Stomach (tissue), 4 donors: ENCODE results near the gene AMBN.

Experiments
- EP300 ChIP-seq: sonication (generic); formaldehyde crosslinking; IDR thresholded peaks from one replicate; pipeline ENCODE4 v1.6.1; 2017; ENCODE audit warnings: antibody characterized with exemption
- POLR2A ChIP-seq, 4 donors: fragments of 450-650 bp; IDR thresholded peaks; one replicate each; pipeline ENCODE4 v1.6.1; 2016; ENCODE audit warnings: antibody characterized with exemption in 4 of 4, control low read depth in 2 of 4, mild to moderate bottlenecking in 1 of 4, moderate library complexity in 1 of 4
- POLR2AphosphoS5 ChIP-seq, 3 donors: sonication (generic); formaldehyde crosslinking; IDR thresholded peaks; one replicate each; pipeline ENCODE4 v1.6.1; 2016; ENCODE audit warnings: antibody characterized with exemption in 3 of 3
- TF ChIP-seq, protein P1 (sequence below), 7 experiments: fragments of 450-650 bp in 4 of 7; fragments of 200-600 bp in 3 of 7; sonication (generic) in 3 of 7; IDR thresholded peaks; one replicate each; pipeline ENCODE4 v1.5.1; 2016 to 2019; ENCODE audit warnings: antibody characterized with exemption in 7 of 7, control low read depth in 2 of 7, mild to moderate bottlenecking in 1 of 7

DNA sequence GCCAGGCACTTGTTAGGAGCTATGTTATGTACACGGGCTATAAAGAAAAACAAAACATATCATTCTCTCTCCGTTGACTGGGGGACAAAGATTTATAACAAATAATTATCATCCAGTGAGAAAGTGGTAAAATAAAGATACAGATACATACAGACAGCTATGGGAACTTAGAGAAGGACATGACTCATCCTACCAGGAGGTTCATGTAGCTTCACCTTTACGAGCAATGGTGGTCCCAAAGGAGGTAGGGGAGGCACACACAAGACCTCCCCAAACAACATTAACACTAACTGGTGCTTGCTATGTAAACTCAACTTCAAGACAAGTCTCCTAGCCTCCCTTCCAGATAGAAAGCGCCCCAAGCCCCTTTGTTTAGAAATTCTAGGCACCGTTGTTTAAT is 8.9 kb downstream of the AMBN start:
- TF ChIP-seq, protein P1, sequence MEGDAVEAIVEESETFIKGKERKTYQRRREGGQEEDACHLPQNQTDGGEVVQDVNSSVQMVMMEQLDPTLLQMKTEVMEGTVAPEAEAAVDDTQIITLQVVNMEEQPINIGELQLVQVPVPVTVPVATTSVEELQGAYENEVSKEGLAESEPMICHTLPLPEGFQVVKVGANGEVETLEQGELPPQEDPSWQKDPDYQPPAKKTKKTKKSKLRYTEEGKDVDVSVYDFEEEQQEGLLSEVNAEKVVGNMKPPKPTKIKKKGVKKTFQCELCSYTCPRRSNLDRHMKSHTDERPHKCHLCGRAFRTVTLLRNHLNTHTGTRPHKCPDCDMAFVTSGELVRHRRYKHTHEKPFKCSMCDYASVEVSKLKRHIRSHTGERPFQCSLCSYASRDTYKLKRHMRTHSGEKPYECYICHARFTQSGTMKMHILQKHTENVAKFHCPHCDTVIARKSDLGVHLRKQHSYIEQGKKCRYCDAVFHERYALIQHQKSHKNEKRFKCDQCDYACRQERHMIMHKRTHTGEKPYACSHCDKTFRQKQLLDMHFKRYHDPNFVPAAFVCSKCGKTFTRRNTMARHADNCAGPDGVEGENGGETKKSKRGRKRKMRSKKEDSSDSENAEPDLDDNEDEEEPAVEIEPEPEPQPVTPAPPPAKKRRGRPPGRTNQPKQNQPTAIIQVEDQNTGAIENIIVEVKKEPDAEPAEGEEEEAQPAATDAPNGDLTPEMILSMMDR (IDR thresholded peaks at IDR 0.05) = no peak
- TF ChIP-seq POLR2A (IDR thresholded peaks at IDR 0.05) = no peak
- TF ChIP-seq EP300 = no peak
- no peak for TF ChIP-seq POLR2AphosphoS5 (IDR thresholded peaks at IDR 0.05)
